Measurements from ENCODE around the gene MEFV. TPM values are rescaled to one million over a fixed set of nuclear protein-coding genes. Genes with fewer than 3 reads are reported as not detected.
"Not testable (repeated sequence)": the region's sequence is repeated elsewhere in the genome, so short reads cannot be mapped to it uniquely, and the experiment has no call there.

MEFV gene
- total RNA-seq, 2 experiments from 2014 or later, result 0.10 TPM; not detected in 1

DNA sequence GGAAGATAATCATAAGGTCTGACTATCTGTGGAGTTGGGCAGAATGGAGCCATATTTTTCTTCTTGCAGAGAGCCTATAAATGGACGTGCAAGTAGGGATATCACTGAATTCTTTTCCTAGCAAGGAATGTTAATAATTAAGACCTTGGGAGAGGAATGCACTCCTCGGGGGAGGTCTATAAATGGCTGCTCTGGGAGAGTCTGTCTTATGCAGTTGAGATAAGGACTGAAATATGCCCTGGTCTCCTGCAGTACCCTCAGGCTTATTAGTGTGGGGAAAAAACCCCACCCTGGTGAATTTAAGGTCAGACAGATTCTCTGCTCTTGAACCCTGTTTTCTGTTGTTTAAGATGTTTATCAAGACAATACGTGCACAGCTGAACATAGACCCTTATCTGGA lies 50.5 kb downstream of the MEFV start:
- POLR2A ChIA-PET; DNase-seq; H3K4me1 Mint-ChIP-seq; H3K36me3 Mint-ChIP-seq (ENCODE audit: low read depth); CTCF ChIA-PET; H3K4me3 Mint-ChIP-seq; H3K27ac Mint-ChIP-seq: not testable (repeated sequence)
- Mint-ChIP-seq H3K27me3 (peaks cover 11% of the 10 kb centered on the region), H3K9me3 (peaks cover 45% of the 10 kb centered on the region)

DNA sequence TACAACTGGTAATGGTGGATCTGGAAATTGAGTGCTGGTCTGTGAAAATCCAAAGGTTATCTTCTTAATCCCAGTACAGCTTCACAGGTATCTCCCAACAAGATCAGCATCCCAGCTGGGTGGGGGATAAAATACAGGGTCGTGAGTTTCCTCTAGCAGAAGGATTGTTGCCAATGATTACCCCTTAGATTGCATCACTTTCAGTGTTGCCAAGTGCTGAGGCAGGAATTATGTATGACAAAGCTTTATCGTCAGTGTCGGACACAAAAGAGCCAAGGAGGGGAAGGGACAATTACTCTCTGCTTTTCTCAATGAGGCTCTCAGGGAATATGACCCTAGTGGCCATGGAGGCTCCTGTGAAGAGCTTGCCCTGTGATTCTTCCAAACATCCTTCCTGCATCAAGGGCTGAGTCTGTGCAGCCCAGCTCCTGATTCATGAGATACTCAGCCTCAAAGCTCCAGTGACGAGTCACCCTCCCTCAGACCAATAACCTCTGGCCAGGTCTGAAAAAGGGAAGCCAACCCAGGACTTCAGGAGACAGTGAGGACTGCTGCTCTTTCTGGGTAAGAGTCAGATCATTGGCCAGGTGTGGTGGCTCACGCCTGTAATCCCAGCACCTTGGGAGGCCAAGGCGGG lies 53.4 kb downstream of the MEFV start:
- peaks cover 18% of the 10 kb centered on the region for H3K27me3 Mint-ChIP-seq
- ChIA-PET POLR2A (no interaction called here), CTCF (interaction anchor here (1.0 to 1.4 kb wide), 2 partner anchors 11 to 64 kb away, joined by 3 read pairs; no protein-coding TSS in a partner anchor)
- peaks cover 33% of the 10 kb centered on the region for H3K9me3 Mint-ChIP-seq
- DNase-seq, result no peak
- peaks cover 4% of the 10 kb centered on the region for H3K36me3 Mint-ChIP-seq (ENCODE audit: low read depth)
- no peak overlapping the region for H3K4me3 Mint-ChIP-seq
- H3K4me1 Mint-ChIP-seq, result no peaks in the 10 kb centered on the region
- no peak overlapping the region for H3K27ac Mint-ChIP-seq

DNA sequence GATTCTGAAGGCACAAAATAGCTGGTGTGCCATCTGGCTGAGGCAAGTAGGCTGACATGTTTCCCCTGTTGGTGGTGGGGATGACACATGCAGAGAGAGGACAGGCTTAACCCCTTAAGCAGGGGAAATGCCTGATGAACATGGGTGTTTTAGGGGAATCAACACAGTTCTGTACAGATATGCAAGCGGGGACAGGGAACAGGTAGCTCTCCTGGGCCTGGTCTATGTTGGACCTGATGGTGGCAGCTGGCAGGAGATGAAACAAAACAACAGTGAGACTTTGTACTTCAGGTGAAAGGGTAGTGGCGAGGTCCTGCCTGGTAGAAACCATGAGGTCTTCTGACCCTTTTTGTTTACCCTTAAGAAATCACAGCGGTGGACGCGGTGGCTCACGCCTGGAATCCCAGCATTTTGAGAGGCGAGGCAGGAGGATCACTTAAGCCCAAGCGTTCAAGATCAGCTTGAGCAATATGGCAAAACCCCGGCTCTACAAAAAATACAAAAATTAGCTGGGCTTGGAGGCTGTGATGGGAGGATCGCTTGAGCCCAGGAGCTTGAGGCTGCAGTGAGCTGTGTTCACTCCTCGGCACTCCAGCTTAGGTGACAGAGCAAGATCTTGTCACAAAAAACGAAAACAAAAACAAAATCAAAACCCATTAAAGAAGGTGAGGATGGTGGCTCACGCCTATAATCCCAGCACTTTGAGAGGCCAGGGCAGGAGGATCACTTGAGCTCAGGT lies 57.9 kb downstream of the MEFV start:
- peaks cover 25% of the 10 kb centered on the region for H3K27me3 Mint-ChIP-seq
- no peak for DNase-seq
- H3K9me3 Mint-ChIP-seq, result peaks cover 11% of the 10 kb centered on the region
- H3K27ac Mint-ChIP-seq, result no peak overlapping the region
- no peaks in the 10 kb centered on the region for H3K36me3 Mint-ChIP-seq (ENCODE audit: low read depth)
- ChIA-PET POLR2A (no interaction called here), CTCF (interaction anchor here (0.6 to 2.1 kb wide), 5 partner anchors 10 to 163 kb away, joined by 3 to 11 read pairs (median 3); no protein-coding TSS in a partner anchor)
- peaks cover 2% of the 10 kb centered on the region for H3K4me1 Mint-ChIP-seq
- no peak overlapping the region for H3K4me3 Mint-ChIP-seq

DNA sequence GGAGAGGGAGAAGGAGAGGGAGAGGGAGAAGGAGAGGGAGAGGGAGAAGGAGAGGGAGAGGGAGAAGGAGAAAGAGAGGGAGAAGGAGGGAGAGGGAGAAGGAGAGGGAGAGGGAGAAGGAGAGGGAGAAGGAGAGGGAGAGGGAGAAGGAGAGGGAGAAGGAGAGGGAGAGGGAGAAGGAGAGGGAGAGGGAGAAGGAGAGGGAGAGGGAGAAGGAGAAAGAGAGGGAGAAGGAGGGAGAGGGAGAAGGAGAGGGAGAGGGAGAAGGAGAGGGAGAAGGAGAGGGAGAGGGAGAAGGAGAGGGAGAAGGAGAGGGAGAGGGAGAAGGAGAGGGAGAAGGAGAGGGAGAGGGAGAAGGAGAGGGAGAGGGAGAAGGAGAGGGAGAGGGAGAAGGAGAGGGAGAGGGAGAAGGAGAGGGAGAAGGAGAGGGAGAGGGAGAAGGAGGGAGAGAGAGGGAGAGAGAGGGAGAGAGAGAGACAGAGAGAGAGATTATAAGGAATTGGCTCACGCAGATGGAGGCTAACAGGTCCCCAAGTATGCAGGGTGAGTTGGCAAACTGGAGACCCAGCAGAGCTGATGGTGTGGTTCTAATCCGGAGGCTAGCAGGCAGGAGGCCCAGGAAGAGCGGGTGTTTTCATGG lies 58.6 kb downstream of the MEFV start:
- POLR2A ChIA-PET; DNase-seq; H3K4me3 Mint-ChIP-seq; H3K4me1 Mint-ChIP-seq; H3K27ac Mint-ChIP-seq; H3K36me3 Mint-ChIP-seq (ENCODE audit: low read depth): not testable (repeated sequence)
- Mint-ChIP-seq H3K9me3 (peaks cover 11% of the 10 kb centered on the region), H3K27me3 (peaks cover 26% of the 10 kb centered on the region)
- CTCF ChIA-PET, result interaction anchor here (0.8 to 2.1 kb wide), 2 partner anchors 10 to 15 kb away, joined by 3 to 11 read pairs; no protein-coding TSS in a partner anchor

DNA sequence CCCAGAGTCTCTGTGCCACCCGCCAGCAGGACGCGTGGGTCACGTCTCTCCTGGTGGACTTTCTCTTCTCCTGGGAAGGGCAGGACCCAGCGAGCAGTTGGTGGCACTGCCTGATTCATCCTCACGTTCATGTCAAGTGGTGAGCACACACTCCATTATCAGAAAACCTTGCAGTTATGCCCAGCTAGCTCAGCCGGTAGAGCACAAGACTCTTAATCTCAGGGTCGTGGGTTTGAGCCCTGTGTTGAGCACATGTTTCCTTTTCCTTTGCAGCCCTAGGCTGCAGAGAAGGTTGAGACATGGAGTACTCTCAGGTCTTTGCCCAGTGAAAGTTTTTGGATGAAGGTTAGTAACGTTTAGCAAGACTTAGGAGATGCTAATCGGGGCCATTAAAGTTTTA lies 60.5 kb downstream of the MEFV start:
- DNase-seq, result no peak
- POLR2A ChIA-PET, result no interaction called here
- CTCF ChIA-PET, result no interaction called here
- Mint-ChIP-seq H3K27me3 (peaks cover 29% of the 10 kb centered on the region), H3K4me1 (peaks cover 8% of the 10 kb centered on the region), H3K27ac (no peak overlapping the region), H3K9me3 (peaks cover 10% of the 10 kb centered on the region), H3K4me3 (no peak overlapping the region), H3K36me3 (ENCODE audit: low read depth) (no peaks in the 10 kb centered on the region)

DNA sequence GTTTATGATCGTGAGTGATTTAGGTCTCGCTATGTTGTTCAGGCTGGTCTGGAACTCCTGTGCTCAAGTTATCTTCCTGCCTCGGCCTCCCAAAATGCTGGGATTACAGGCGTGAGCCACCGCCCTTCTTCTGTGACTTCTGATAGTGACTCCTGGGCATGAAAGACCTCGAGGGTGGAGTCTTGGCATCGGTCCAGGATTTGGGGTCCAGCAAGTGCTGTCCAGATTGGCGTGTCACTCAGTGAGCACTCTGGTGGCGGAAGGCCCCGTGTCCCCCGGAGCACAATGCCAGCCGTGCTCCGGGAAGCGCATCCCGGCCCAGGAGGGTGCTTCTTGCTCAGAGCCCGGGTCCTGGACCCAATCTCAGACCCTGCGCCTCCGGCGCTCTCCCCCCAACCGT lies 61.6 kb downstream of the MEFV start:
- POLR2A ChIA-PET, result no interaction called here
- peaks cover 5% of the 10 kb centered on the region for H3K36me3 Mint-ChIP-seq (ENCODE audit: low read depth)
- peaks cover 18% of the 10 kb centered on the region for H3K4me1 Mint-ChIP-seq

DNA sequence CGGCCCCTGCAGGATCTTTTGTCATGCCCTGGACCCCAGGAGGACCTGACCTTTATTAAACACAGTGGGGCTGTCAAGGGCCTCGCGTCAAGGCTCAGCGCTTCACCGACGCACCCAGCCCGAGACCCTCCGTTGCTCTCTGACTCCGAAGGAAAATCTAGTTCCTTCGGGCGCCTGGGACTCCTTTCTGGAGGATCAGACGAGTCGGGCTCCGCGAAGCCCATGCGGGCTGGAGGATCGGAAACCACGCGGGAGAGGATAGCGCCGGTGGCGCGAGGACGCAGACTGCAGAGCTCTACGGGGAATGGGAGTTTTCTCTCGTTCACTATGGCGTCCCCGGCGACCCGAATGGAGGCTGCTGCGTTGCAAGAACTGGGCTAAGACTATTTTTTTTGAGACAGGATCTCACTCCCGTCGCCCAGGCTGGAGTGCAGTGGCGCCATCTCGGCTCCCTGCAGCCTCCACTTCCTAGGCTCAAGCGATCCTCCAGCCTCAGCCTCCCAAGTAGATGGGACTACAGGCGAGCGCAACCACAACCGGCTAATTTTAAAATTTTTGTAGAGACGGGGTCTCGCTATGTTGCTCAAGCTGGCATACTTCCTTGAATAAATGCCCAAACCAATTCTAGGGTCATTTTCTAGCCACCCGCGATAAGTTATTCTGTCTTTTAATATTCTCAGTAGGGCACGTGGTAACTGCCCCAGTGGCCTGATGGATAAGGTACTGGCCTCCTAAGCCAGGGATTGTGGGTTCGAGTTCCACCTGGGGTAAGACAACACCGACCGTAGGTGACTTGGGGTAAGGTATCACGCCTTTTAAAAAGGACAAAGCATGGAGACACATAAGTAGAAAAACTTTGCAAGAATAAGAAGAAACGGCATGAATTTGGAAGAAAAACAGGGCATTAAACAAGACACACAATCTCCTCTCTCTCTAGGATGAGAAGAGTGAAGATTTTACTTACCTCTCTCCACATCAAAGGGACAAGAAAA lies 62.9 kb downstream of the MEFV start:
- CTCF ChIA-PET, result interaction anchor here (1.0 kb wide), 1 partner anchor 11 kb away, joined by 3 read pairs; no protein-coding TSS in a partner anchor
- no peak for DNase-seq
- H3K27me3 Mint-ChIP-seq, result peaks cover 51% of the 10 kb centered on the region
- H3K9me3 Mint-ChIP-seq, result peaks cover 10% of the 10 kb centered on the region
- H3K4me3 Mint-ChIP-seq, result no peak overlapping the region
- POLR2A ChIA-PET, result no interaction called here
- no peak overlapping the region for H3K27ac Mint-ChIP-seq
- peaks cover 30% of the 10 kb centered on the region for H3K4me1 Mint-ChIP-seq
- H3K36me3 Mint-ChIP-seq (ENCODE audit: low read depth), result peaks cover 8% of the 10 kb centered on the region

More for the DNA sequence above, 61.6 kb downstream of the MEFV start:
- H3K4me3 Mint-ChIP-seq, result no peak overlapping the region
- CTCF ChIA-PET, result no interaction called here
- peaks cover 10% of the 10 kb centered on the region for H3K9me3 Mint-ChIP-seq
- no peak for DNase-seq
- no peak overlapping the region for H3K27ac Mint-ChIP-seq
- peaks cover 39% of the 10 kb centered on the region for H3K27me3 Mint-ChIP-seq

DNA sequence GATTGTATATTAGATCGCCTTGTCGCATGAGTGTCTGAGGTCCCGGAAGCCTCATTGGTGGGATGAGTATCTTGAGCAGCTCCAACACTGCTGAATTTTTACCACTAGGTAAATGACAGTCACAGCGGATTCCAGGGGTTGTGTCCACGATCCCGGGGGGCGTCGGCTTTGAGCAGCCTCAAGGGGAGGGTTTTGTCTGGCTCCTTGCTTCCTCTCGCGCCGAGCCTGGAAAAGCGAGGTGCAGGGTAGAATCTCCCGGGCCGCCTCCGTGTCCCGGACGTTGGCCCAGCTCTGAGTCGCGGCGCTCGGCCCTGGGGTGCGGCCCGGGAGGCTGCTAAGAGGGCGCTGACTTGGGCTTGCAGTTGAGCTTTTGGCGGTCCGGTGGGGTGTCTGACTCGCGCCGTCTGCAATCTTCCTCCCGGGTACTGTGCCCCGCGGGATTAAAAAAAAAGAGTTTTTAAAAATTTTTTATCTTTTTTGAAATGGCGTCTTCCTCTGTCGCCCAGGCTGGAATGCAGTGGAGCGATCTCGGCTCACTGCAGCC lies 63.9 kb downstream of the MEFV start:
- peaks cover 11% of the 10 kb centered on the region for H3K36me3 Mint-ChIP-seq (ENCODE audit: low read depth)
- ChIA-PET CTCF (interaction anchor here (1.0 to 1.8 kb wide), 3 partner anchors 10 to 12 kb away, joined by 3 to 10 read pairs (median 3); no protein-coding TSS in a partner anchor), POLR2A (no interaction called here)
- H3K4me1 Mint-ChIP-seq, result peaks cover 36% of the 10 kb centered on the region
- H3K9me3 Mint-ChIP-seq, result peaks cover 14% of the 10 kb centered on the region
- H3K4me3 Mint-ChIP-seq, result no peak overlapping the region
- H3K27ac Mint-ChIP-seq, result no peak overlapping the region
- DNase-seq, result no peak
- H3K27me3 Mint-ChIP-seq, result peaks cover 55% of the 10 kb centered on the region

Other genes with a start within 250 kb of the MEFV start
- not detected for gene CLDN9, start 243.7 kb downstream of the MEFV start, total RNA-seq
- gene CLDN6, start 238.4 kb downstream of the MEFV start, total RNA-seq, result not detected
- 1 to 10 TPM; 1.8 to 2.1 TPM for gene TNFRSF12A, start 236.3 kb downstream of the MEFV start, total RNA-seq
- gene HCFC1R1, start 232.7 kb downstream of the MEFV start, total RNA-seq, result 10 to 100 TPM; 38.3 to 44.1 TPM
- gene THOC6, start 232.6 kb downstream of the MEFV start, total RNA-seq, result 10 to 100 TPM; 49.5 to 58.4 TPM
- gene BICDL2, start 219.7 kb downstream of the MEFV start, total RNA-seq, result under 1 TPM; 0.20 to 0.23 TPM
- gene MMP25, start 210.1 kb downstream of the MEFV start, total RNA-seq, result 10 to 100 TPM; 18.1 to 19.8 TPM
- 1,000 to 10,000 TPM; 2,973 to 3,212 TPM for gene IL32, start 191.0 kb downstream of the MEFV start, total RNA-seq
- gene ZSCAN10, start 157.3 kb downstream of the MEFV start, total RNA-seq, result under 1 TPM; 0.29 to 0.35 TPM
- not detected for gene ZNF205, start 144.0 kb downstream of the MEFV start, total RNA-seq
- 10 to 100 TPM in 1 of 2 experiments, 1 to 10 TPM in 1; 9.9 to 11.1 TPM for gene ZNF213, start 121.6 kb downstream of the MEFV start, total RNA-seq
- not detected for gene OR1F1, start 68.4 kb downstream of the MEFV start, total RNA-seq
- 10 to 100 TPM; 11.7 to 12.1 TPM for gene ZNF200, start 21.5 kb downstream of the MEFV start, total RNA-seq
- gene ZNF263, start 26.9 kb upstream of the MEFV start, total RNA-seq, result 10 to 100 TPM; 25.7 to 25.9 TPM
- 1 to 10 TPM; 3.6 to 5.1 TPM for gene TIGD7, start 48.8 kb upstream of the MEFV start, total RNA-seq
- 10 to 100 TPM; 42.7 to 43.8 TPM for gene ZNF75A, start 48.9 kb upstream of the MEFV start, total RNA-seq
- not detected for gene OR2C1, start 99.3 kb upstream of the MEFV start, total RNA-seq
- gene ZSCAN32, start 144.4 kb upstream of the MEFV start, total RNA-seq, result 10 to 100 TPM; 19.5 to 21.4 TPM
- 10 to 100 TPM; 11.4 to 12.7 TPM for gene ZNF174, start 144.6 kb upstream of the MEFV start, total RNA-seq
- gene ZNF597, start 186.9 kb upstream of the MEFV start, total RNA-seq, result 1 to 10 TPM; 2.5 to 2.7 TPM
- 10 to 100 TPM; 42.6 to 59.1 TPM for gene NAA60, start 187.0 kb upstream of the MEFV start, total RNA-seq
- gene C16orf90, start 238.9 kb upstream of the MEFV start, total RNA-seq, result not detected
- 10 to 100 TPM; 39.0 to 43.2 TPM for gene CLUAP1, start 244.4 kb upstream of the MEFV start, total RNA-seq

All from activated CD4-positive, alpha-beta T cell treated with anti-CD3 and anti-CD28 coated beads, Interleukin-2, amount 10 ng/mL, durations not matched to agents 7 days and 5 days (primary cell).